ENCODE data around the gene SHC4. TPM values are rescaled to one million over a fixed set of nuclear protein-coding genes. Genes with fewer than 3 reads are reported as not detected.

The SHC4 gene
- total and polyA plus RNA-seq, 2 of the 8 experiments (the other 6 are each of a cell fraction or from before 2014, with no cell fraction given), result 0.15 to 0.30 TPM

DNA sequence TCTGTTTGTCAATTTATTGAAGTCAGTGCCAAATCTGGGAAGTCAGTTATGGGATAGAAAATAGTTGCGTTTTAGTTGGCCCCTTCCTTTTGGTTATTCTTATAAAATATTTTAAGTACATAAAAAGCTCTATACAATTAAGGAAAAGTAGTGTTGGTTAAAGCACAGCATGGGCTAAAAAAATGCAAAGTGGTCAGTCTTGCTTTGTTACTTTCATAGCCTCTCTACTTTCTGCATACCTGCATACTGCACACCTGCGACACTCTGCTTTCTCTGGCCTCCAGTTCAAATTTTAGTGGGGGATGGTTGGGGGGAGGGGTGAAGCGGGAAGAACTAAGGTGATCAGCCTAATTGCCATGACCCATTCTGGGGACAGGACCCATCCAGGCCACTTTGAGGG lies 21.8 kb upstream of the SHC4 start:
- Histone ChIP-seq H3K23me2 (ENCODE audit: low read depth, low read length) (no peaks in the 10 kb centered on the region), H2AFZ (ENCODE audit: low read length) (no peak overlapping the region), H3K4ac (replicated peaks; ENCODE audit: insufficient read length, low read depth, low read length) (no peak overlapping the region), H3K56ac (replicated peaks; ENCODE audit: insufficient read length, low read depth, low read length) (no peak overlapping the region), H3K79me1 (ENCODE audit: low read depth, low read length) (no peaks in the 10 kb centered on the region), H3K9me3 (ENCODE audit: insufficient read depth in 2 of 2, low read depth in 1 of 2, low read length in 1 of 2) (no peaks in the 10 kb centered on the region), H3K79me2 (ENCODE audit: control insufficient read depth in 1 of 2, insufficient read depth in 2 of 2, low read length in 2 of 2) (no peaks in the 10 kb centered on the region), H3K18ac (ENCODE audit: extremely low read depth, low read length) (no peak overlapping the region), H2BK120ac (replicated peaks; ENCODE audit: low read depth, low read length) (no peak overlapping the region), H3K23ac (ENCODE audit: insufficient read length) (no peak overlapping the region), H3K4me2 (ENCODE audit: insufficient read depth in 1 of 2, low read depth in 2 of 2, low read length in 2 of 2) (no peak overlapping the region), H4K8ac (ENCODE audit: extremely low read depth, insufficient read depth, low read length) (no peak overlapping the region), H4K5ac (ENCODE audit: insufficient read length, low read depth, low read length) (no peak overlapping the region), H2AK5ac (ENCODE audit: low read depth, low read length) (no peak overlapping the region), H3K14ac (ENCODE audit: insufficient read length) (no peak overlapping the region), H3K27ac (ENCODE audit: low read depth, low read length) (no peak overlapping the region), H2BK5ac (ENCODE audit: low read depth, low read length) (no peak overlapping the region), H3K4me1 (replicated peaks in 1 of 4; ENCODE audit: control insufficient read depth in 3 of 4, insufficient read depth in 4 of 4, low read length in 3 of 4) (no peaks in the 10 kb centered on the region), H2BK20ac (ENCODE audit: low read length) (no peak overlapping the region), H3K36me3 (ENCODE audit: control insufficient read depth in 2 of 4, insufficient read depth in 4 of 4, low read length in 3 of 4) (no peaks in the 10 kb centered on the region), H3K4me3 (ENCODE audit: extremely low read depth in 1 of 4, insufficient read depth in 2 of 4, low read depth in 3 of 4, low read length in 4 of 4) (no peak overlapping the region), H3K9ac (replicated peaks in 1 of 4; ENCODE audit: extremely low read depth in 1 of 4, low read depth in 3 of 4, low read length in 3 of 4) (no peak overlapping the region), H2BK12ac (ENCODE audit: low read depth, low read length) (no peak overlapping the region), H3K27me3 (replicated peaks in 1 of 4; ENCODE audit: control insufficient read depth in 3 of 4, extremely low read depth in 1 of 4, insufficient read depth in 3 of 4, low read length in 3 of 4) (no peaks in the 10 kb centered on the region), H2BK15ac (ENCODE audit: low read length) (no peak overlapping the region), H4K91ac (replicated peaks; ENCODE audit: insufficient read length, low read length) (no peak overlapping the region), H4K20me1 (replicated peaks in 1 of 2; ENCODE audit: control insufficient read depth in 1 of 2, insufficient read depth in 2 of 2, low read length in 2 of 2) (no peaks in the 10 kb centered on the region)
- DNase-seq (ENCODE audit: low read depth in 1 of 2, low spot score in 2 of 2) (no peak), FAIRE-seq (no peak)
- POLR2A ChIA-PET (ENCODE audit: partially characterized antibody), result interaction anchor here (0.6 to 1.3 kb wide), 2 partner anchors 9 to 143 kb away, joined by 3 to 5 read pairs; no protein-coding TSS in a partner anchor
- 86% methylated on average over 3 of the region's 3 CpGs; no CpG with 5 or more reads in 1 of the 2 experiments for WGBS, 2 experiments (ENCODE audit: extremely low coverage in 1 of 2, insufficient coverage in 1 of 2, insufficient read length in 1 of 2, insufficient replicate concordance in 2 of 2, low coverage in 1 of 2, low lambda C conversion rate in 2 of 2, missing lambda C conversion rate in 1 of 2)
- CTCF ChIA-PET (ENCODE audit: partially characterized antibody), result interaction anchor here (1.1 to 3.9 kb wide), 5 partner anchors 10 to 124 kb away, joined by 3 to 20 read pairs (median 3); partner anchors contain the start of gene SECISBP2L
- no peak for TF ChIP-seq TAF1 (IDR thresholded peaks at IDR 0.05; ENCODE audit: low read depth, low read length)
- no peak for TF ChIP-seq TCF12 (IDR thresholded peaks at IDR 0.05; ENCODE audit: low read depth, low read length)
- TF ChIP-seq, protein P1, sequence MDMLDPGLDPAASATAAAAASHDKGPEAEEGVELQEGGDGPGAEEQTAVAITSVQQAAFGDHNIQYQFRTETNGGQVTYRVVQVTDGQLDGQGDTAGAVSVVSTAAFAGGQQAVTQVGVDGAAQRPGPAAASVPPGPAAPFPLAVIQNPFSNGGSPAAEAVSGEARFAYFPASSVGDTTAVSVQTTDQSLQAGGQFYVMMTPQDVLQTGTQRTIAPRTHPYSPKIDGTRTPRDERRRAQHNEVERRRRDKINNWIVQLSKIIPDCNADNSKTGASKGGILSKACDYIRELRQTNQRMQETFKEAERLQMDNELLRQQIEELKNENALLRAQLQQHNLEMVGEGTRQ (IDR thresholded peaks at IDR 0.05; ENCODE audit: low read length), result no peak
- TF ChIP-seq, protein P2, sequence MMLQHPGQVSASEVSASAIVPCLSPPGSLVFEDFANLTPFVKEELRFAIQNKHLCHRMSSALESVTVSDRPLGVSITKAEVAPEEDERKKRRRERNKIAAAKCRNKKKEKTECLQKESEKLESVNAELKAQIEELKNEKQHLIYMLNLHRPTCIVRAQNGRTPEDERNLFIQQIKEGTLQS (IDR thresholded peaks at IDR 0.05; ENCODE audit: insufficient read depth, low read depth, low read length), result no peak
- no peak for TF ChIP-seq KDM5A (IDR thresholded peaks at IDR 0.05; ENCODE audit: low read length)
- no peak for TF ChIP-seq POLR2AphosphoS5 (IDR thresholded peaks at IDR 0.05; ENCODE audit: low read depth, low read length)
- no peak for TF ChIP-seq RAD21 (IDR thresholded peaks at IDR 0.05 in 1 of 2, conservative IDR thresholded peaks at IDR 0.05 in 1 of 2; ENCODE audit: low read depth in 2 of 2, low read length in 2 of 2)
- TF ChIP-seq EZH2 (IDR thresholded peaks at IDR 0.05; ENCODE audit: low read depth, low read length, severe bottlenecking), result no peak
- TF ChIP-seq ASH2L (IDR thresholded peaks at IDR 0.05; ENCODE audit: low read length), result no peak
- TF ChIP-seq, protein P3, sequence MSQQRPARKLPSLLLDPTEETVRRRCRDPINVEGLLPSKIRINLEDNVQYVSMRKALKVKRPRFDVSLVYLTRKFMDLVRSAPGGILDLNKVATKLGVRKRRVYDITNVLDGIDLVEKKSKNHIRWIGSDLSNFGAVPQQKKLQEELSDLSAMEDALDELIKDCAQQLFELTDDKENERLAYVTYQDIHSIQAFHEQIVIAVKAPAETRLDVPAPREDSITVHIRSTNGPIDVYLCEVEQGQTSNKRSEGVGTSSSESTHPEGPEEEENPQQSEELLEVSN (IDR thresholded peaks at IDR 0.05), result no peak
- TF ChIP-seq JUN (IDR thresholded peaks at IDR 0.05; ENCODE audit: low read depth, low read length), result no peak
- no peak for TF ChIP-seq FOSL1 (IDR thresholded peaks at IDR 0.05; ENCODE audit: insufficient read depth, low read depth, low read length)
